CD4-positive, alpha-beta T cell treated with Interleukin-12 subunit alpha and Interleukin-12 subunit beta, for 1 hour (primary cell): ENCODE measurements around the gene XPO5.
"Not testable (repeated sequence)": the region's sequence is repeated elsewhere in the genome, so short reads cannot be mapped to it uniquely, and the experiment has no call there.

ENCODE experiments used
- DNase-seq: peaks from one replicate; pipeline ENCODE4 v3.0.0-alpha.2; 2020

Gene XPO5

GRCh38 chr6:43516367-43516696 lies 59.5 kb downstream of the XPO5 start:
- no peak for DNase-seq

GRCh38 chr6:43515808-43516207 lies 60.0 kb downstream of the XPO5 start:
- no peak for DNase-seq

- DNase-seq = no peak
Observed at GRCh38 chr6:43511824-43512415, 63.9 kb downstream of the XPO5 start.

GRCh38 chr6:43510827-43511163 lies 65.0 kb downstream of the XPO5 start:
- DNase-seq = no peak

- DNase-seq = peak; percentile 84
Observed at GRCh38 chr6:43509984-43510826, 65.6 kb downstream of the XPO5 start, which contains the start of gene LRRC73. Gene LRRC73, minus strand, starts transcription at chr6:43510346. Its CDS starts 561 bp downstream, at chr6:43509785.

GRCh38 chr6:43509142-43509983 lies 66.5 kb downstream of the XPO5 start:
- no peak for DNase-seq

- DNase-seq = no peak
Observed at GRCh38 chr6:43508481-43509141, 67.2 kb downstream of the XPO5 start.

- peak; percentile 87 for DNase-seq
Observed at GRCh38 chr6:43506667-43507471, 69.0 kb downstream of the XPO5 start.

GRCh38 chr6:43506171-43506570 lies 69.7 kb downstream of the XPO5 start:
- peak; percentile 13 for DNase-seq

GRCh38 chr6:43505718-43506117 lies 70.1 kb downstream of the XPO5 start:
- DNase-seq = no peak

- DNase-seq = no peak
Observed at GRCh38 chr6:43504756-43505593, 70.9 kb downstream of the XPO5 start.

- no peak for DNase-seq
Observed at GRCh38 chr6:43503443-43503842, 72.4 kb downstream of the XPO5 start.

- no peak for DNase-seq
Observed at GRCh38 chr6:43502666-43503065, 73.2 kb downstream of the XPO5 start.

GRCh38 chr6:43500921-43501320 lies 74.9 kb downstream of the XPO5 start:
- DNase-seq = no peak

GRCh38 chr6:43499028-43499815 lies 76.6 kb downstream of the XPO5 start:
- DNase-seq = no peak

- not testable (repeated sequence) for DNase-seq
Observed at GRCh38 chr6:43498291-43498690, 77.5 kb downstream of the XPO5 start.

- DNase-seq = no peak
Observed at GRCh38 chr6:43497689-43498088, 78.1 kb downstream of the XPO5 start.

- DNase-seq = no peak
Observed at GRCh38 chr6:43497129-43497396, 78.8 kb downstream of the XPO5 start.

- peak; percentile 26 for DNase-seq
Observed at GRCh38 chr6:43496370-43497128, 79.3 kb downstream of the XPO5 start.

- DNase-seq = peak; percentile 51
Observed at GRCh38 chr6:43495409-43495941, 80.4 kb downstream of the XPO5 start.
